DMS53 (cell line): Measurements from ENCODE around the gene INTS1.

Experiments used
- DNase-seq: peaks from one replicate; lab custom pipeline; 2025; lab: John Stamatoyannopoulos, UW

INTS1 gene

GRCh38 chr7:1542841-1543747, 38.9 kb upstream of the INTS1 start:
- peak; percentile 54 for DNase-seq

GRCh38 chr7:1542329-1542728, 38.1 kb upstream of the INTS1 start:
- no peak for DNase-seq

- peak; percentile 57 for DNase-seq
Measured at GRCh38 chr7:1541431-1542162, 37.4 kb upstream of the INTS1 start.

- no peak for DNase-seq
Measured at GRCh38 chr7:1540776-1541271, 36.6 kb upstream of the INTS1 start.

GRCh38 chr7:1539882-1540775, 35.9 kb upstream of the INTS1 start:
- DNase-seq = no peak

- no peak for DNase-seq
Measured at GRCh38 chr7:1539181-1539881, 35.1 kb upstream of the INTS1 start.

GRCh38 chr7:1538544-1539180, 34.5 kb upstream of the INTS1 start:
- no peak for DNase-seq

- peak; percentile 60 for DNase-seq
Measured at GRCh38 chr7:1537535-1538412, 33.6 kb upstream of the INTS1 start.

GRCh38 chr7:1536743-1537534, 32.8 kb upstream of the INTS1 start:
- peak; percentile 85 for DNase-seq

GRCh38 chr7:1536455-1536742, 32.2 kb upstream of the INTS1 start:
- DNase-seq = no peak

- no peak for DNase-seq
Measured at GRCh38 chr7:1535701-1536454, 31.7 kb upstream of the INTS1 start.

- DNase-seq = no peak
Measured at GRCh38 chr7:1535100-1535458, 30.9 kb upstream of the INTS1 start.

GRCh38 chr7:1534330-1535099, 30.3 kb upstream of the INTS1 start:
- no peak for DNase-seq

GRCh38 chr7:1533547-1534329, 29.5 kb upstream of the INTS1 start:
- DNase-seq = peak; percentile 59

GRCh38 chr7:1533255-1533546, 29.0 kb upstream of the INTS1 start:
- no peak for DNase-seq

- DNase-seq = peak; percentile 95
Measured at GRCh38 chr7:1532456-1533254, 28.5 kb upstream of the INTS1 start.
